H7 (cell line): Measurements from ENCODE around the gene ALLC. TPM values are rescaled to one million over a fixed set of nuclear protein-coding genes. Genes with fewer than 3 reads are reported as not detected.
A peak's percentile ranks its signal among the peaks of the same experiment; 100 is the strongest.

Experiments
- DNase-seq: peaks from one replicate; pipeline ENCODE4 v3.0.0; 2012
- H3K27me3 ChIP-seq: 2 replicates; pipeline ENCODE4 v1.6.0; 2011; ENCODE audit warnings: mild to moderate bottlenecking, low read length; ENCODE audit not compliant: control insufficient read depth, insufficient read depth
- H3K36me3 ChIP-seq: replicated peaks from 2 replicates; pipeline ENCODE4 v1.5.1; 2011; ENCODE audit warnings: low read length; ENCODE audit not compliant: control insufficient read depth, insufficient read depth
- H3K4me3 ChIP-seq: 2 replicates; pipeline ENCODE4 v1.5.1; 2011; ENCODE audit warnings: low read depth, mild to moderate bottlenecking, control low read depth, low read length, moderate library complexity; ENCODE audit not compliant: insufficient read depth
- total RNA-seq: library from RNA; depleted of rRNA; stranded (reverse); fragments of >200 nt; shearing (Covaris generic); gene quantifications from 2 replicates; pipeline ENCODE4 v1.2.3, GENCODE V29; 2014

The ALLC gene
- total RNA-seq, 1 experiment from 2014 or later, result not detected

DNA sequence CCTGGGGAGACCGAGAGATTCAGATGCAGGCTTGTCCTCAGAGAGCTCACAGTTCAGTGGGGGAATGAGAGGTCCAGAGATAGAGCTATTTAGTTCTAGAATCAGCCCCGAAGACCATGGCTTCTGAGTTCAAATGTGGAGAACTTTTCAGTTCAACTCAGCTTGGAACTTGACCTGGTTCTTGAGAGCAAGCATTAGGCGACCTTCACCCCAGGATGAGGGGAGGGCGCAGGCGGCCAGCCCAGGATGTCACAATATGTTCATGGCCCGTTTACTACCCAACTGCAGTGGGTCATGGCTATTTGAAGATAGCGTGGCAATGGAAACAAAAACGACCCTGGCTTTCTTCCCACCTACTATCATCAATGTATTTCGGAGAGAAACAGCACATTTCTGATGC lies 79.1 kb downstream of the ALLC start:
- Histone ChIP-seq H3K27me3 (no peaks in the 10 kb centered on the region), H3K36me3 (no peaks in the 10 kb centered on the region), H3K4me3 (no peak overlapping the region)
- DNase-seq, result no peak

GRCh38 chr2:3738454-3738853 lies 80.5 kb downstream of the ALLC start:
- H3K27me3 ChIP-seq, result no peaks in the 10 kb centered on the region
- peak; percentile 74 for DNase-seq
- H3K36me3 ChIP-seq, result no peaks in the 10 kb centered on the region
- no peak overlapping the region for H3K4me3 ChIP-seq

DNA sequence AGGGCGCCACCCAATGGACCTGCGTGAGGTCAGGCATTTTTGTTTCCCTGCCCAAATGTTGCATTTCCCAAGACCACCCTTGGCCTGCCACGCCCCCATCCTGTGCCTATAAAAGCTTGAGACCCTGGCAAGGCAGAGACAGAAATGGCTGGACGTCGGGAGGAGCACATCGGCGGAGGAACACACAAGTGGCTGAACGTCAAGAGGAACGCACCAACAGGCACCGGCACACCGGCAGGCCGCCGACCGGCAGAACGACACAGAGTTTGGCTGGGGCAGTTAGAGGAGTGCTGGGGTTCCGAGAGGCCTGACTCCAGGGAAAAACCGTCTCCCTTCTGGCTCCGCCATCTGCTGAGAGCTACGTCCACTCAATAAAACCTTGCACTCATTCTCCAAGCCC lies 81.3 kb downstream of the ALLC start:
- no peak for DNase-seq
- H3K4me3 ChIP-seq, result no peak overlapping the region
- no peaks in the 10 kb centered on the region for H3K27me3 ChIP-seq
- no peaks in the 10 kb centered on the region for H3K36me3 ChIP-seq

DNA sequence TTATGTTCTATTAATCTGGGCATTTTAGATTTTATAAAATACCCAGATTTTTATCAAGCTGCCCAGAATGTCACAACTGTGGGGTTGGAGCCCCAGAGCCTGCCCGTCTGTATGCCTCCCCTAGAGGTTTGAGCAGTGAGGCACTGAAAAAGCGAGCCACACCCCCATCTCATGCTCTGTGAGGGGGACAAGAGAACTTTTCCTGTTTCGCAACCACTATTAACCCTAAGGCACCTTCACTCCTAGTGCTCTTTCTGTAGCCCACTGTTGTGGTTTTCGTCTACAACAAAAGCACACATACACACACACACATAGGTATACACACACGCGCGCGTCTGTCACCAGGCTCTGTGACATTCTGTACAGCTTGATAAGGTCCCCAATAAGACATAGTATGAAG lies 83.4 kb downstream of the ALLC start:
- DNase-seq, result no peak
- Histone ChIP-seq H3K27me3 (no peaks in the 10 kb centered on the region), H3K4me3 (no peak overlapping the region), H3K36me3 (no peaks in the 10 kb centered on the region)

- DNase-seq, result peak; percentile 65
- Histone ChIP-seq H3K27me3 (no peaks in the 10 kb centered on the region), H3K36me3 (no peaks in the 10 kb centered on the region), H3K4me3 (no peak overlapping the region)
Measured at GRCh38 chr2:3741867-3742602, 84.0 kb downstream of the ALLC start.

GRCh38 chr2:3742743-3743508 lies 84.9 kb downstream of the ALLC start:
- H3K4me3 ChIP-seq, result no peak overlapping the region
- no peaks in the 10 kb centered on the region for H3K27me3 ChIP-seq
- no peak for DNase-seq
- H3K36me3 ChIP-seq, result no peaks in the 10 kb centered on the region

GRCh38 chr2:3743951-3744555 lies 86.1 kb downstream of the ALLC start:
- Histone ChIP-seq H3K27me3 (no peaks in the 10 kb centered on the region), H3K36me3 (no peaks in the 10 kb centered on the region), H3K4me3 (no peak overlapping the region)
- DNase-seq, result no peak

GRCh38 chr2:3745920-3746319 lies 87.9 kb downstream of the ALLC start:
- no peaks in the 10 kb centered on the region for H3K27me3 ChIP-seq
- H3K4me3 ChIP-seq, result no peak overlapping the region
- no peak for DNase-seq
- H3K36me3 ChIP-seq, result no peaks in the 10 kb centered on the region

DNA sequence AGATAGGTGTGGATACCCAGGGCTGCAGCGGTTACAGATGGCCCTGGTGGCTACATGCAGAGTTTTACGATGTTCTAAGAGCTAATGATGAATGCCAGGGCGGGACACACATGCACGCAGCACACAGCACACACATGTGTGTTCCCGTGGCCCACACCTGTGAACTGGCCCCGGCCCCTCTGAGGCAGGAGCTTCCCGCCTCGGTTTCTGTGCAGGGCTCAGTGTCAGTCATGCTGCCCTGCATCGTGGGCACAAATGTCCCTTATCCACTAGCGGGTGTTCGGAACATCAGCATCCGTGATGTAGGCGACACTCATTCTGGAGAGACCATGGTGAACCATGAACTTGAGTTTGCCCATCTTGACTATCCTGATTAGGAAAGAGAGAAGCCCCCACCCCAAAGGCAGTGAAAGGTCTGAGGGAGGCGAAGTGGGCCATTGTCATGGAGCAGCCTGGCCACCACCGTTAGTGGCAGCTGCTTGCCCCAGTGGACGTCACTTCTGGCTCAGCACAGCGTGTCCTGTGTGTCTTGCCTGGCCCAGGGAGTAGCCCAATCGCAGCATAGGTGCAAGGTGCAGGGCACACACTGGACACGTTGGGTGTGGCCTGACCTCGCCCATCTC lies 89.1 kb downstream of the ALLC start:
- H3K4me3 ChIP-seq, result no peak overlapping the region
- DNase-seq, result no peak
- no peaks in the 10 kb centered on the region for H3K36me3 ChIP-seq
- H3K27me3 ChIP-seq, result no peaks in the 10 kb centered on the region

GRCh38 chr2:3747826-3748225 lies 89.8 kb downstream of the ALLC start:
- no peak for DNase-seq
- no peak overlapping the region for H3K4me3 ChIP-seq

DNA sequence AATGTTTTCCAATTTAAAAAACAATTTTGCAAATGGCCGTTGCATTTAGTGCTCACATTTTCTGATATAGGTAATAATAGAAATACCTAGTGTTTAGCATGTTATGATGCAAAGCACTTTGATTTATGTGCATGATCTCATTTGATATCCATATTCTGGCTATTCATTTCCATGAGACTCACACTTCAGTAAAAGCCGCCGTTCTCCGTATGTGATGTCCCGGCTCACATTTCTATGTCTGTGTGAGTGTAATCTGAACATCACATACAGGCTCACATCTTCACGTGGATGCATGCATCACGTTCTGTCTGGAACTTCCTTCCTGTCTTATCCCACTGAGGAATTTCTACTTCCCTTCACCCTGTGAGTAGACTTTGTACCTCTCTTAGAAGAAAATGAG lies 91.2 kb downstream of the ALLC start:
- Histone ChIP-seq H3K4me3 (no peak overlapping the region), H3K36me3 (no peaks in the 10 kb centered on the region), H3K27me3 (no peaks in the 10 kb centered on the region)
- DNase-seq, result no peak

More at GRCh38 chr2:3747826-3748225, 89.8 kb downstream of the ALLC start:
- H3K27me3 ChIP-seq, result no peaks in the 10 kb centered on the region
- H3K36me3 ChIP-seq, result no peaks in the 10 kb centered on the region

DNA sequence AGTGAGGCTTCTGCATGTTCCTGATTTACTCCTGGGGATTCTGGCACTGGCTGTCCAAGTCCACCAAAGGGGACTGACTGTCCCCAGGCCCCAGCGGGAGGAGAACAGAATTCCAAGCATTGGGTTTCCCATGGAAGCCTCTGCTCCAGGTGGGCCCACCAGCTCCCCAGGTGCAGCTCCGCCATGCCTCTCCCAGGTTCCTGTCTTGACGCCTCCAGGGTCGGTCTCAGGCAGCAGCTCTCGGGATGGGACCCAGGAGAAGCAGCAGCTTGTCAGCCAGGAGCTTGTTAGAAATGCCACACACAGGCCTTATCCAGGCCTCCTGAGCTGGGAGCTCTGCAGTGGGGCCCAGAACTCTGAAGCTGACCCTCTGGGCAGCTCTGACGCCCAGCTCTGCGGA lies 93.3 kb downstream of the ALLC start:
- no peak overlapping the region for H3K4me3 ChIP-seq
- H3K27me3 ChIP-seq, result no peaks in the 10 kb centered on the region
- no peak for DNase-seq
- no peaks in the 10 kb centered on the region for H3K36me3 ChIP-seq

- no peak for DNase-seq
- H3K4me3 ChIP-seq, result no peak overlapping the region
Measured at GRCh38 chr2:3751806-3752205, 93.8 kb downstream of the ALLC start.

More at GRCh38 chr2:3751806-3752205, 93.8 kb downstream of the ALLC start:
- Histone ChIP-seq H3K36me3 (no peaks in the 10 kb centered on the region), H3K27me3 (no peaks in the 10 kb centered on the region)
